Lower leg skin (tissue), 4 donors: ENCODE results near the gene CLDN10. TPM values are rescaled to one million over a fixed set of nuclear protein-coding genes. Genes with fewer than 3 reads are reported as not detected.

Experiments used
- DNase-seq, 2 donors: peaks; one replicate each; pipeline ENCODE4 v3.0.0-alpha.2; 2019; ENCODE audit warnings: low spot score in 2 of 2
- H3K4me3 ChIP-seq: fragments of 200-600 bp; sonication (generic); 2 replicates; pipeline ENCODE4 v1.5.1; 2017; ENCODE audit warnings: mild to moderate bottlenecking, low read depth; ENCODE audit not compliant: poor library complexity, severe bottlenecking
- CTCF ChIP-seq, 3 donors: fragments of 450-650 bp; IDR thresholded peaks; one replicate each; pipeline ENCODE4 v1.5.1; 2016; ENCODE audit warnings: antibody characterized with exemption in 3 of 3, mild to moderate bottlenecking in 3 of 3, moderate library complexity in 2 of 3
- POLR2A ChIP-seq, 2 donors: fragments of 450-650 bp; IDR thresholded peaks; one replicate each; pipeline ENCODE4 v1.6.1; 2016 to 2017; ENCODE audit warnings: antibody characterized with exemption in 2 of 2, mild to moderate bottlenecking in 1 of 2, moderate library complexity in 1 of 2
- WGBS, 2 donors: methylation state at CpG; one replicate each; pipeline ENCODE4 v1.1.5; 2018; 5-methylcytosine and 5-hydroxymethylcytosine counted together
- intact Hi-C: fragments of 100-400 bp; cut with DNase I; formaldehyde crosslinking; loops from one replicate; pipeline ENCODE4 v1.15.0; 2023; ENCODE audit warnings: low total_unique reads
- total RNA-seq, 4 donors: library from RNA; depleted of rRNA; stranded (reverse); fragments of >200 nt; gene quantifications; one replicate each; pipeline ENCODE4 v1.1.0, GENCODE V29; 2016

Gene CLDN10
- total RNA-seq, 4 donors from 2014 or later = 7.6 to 33.3 (median 19.9) TPM

GRCh38 chr13:95629071-95629470 is 76.6 kb downstream of the CLDN10 start:
- TF ChIP-seq POLR2A (IDR thresholded peaks at IDR 0.05) = no peak
- TF ChIP-seq CTCF (IDR thresholded peaks at IDR 0.05) = no peak
- intact Hi-C loops = no loop called here
- no peak overlapping the region for H3K4me3 ChIP-seq
- no peak for DNase-seq
- 86 to 87% methylated on average over 4 of the region's 4 CpGs for WGBS, 2 donors

Other genes with a start within 250 kb of the CLDN10 start
- 1 to 10 TPM in 3 of 4 donors, under 1 TPM in 1; 0.42 to 2.7 (median 1.8) TPM for gene DZIP1, start 92.0 kb downstream of the CLDN10 start, total RNA-seq
- 10 to 100 TPM; 22.2 to 37.7 (median 28.8) TPM for gene DNAJC3, start 124.4 kb downstream of the CLDN10 start, total RNA-seq